Measurements from ENCODE around the gene SETD6. TPM values are rescaled to one million over a fixed set of nuclear protein-coding genes. Genes with fewer than 3 reads are reported as not detected.

The SETD6 gene
- total and polyA plus RNA-seq, 2 of the 13 experiments (the other 11 are each of a cell fraction or from before 2014, with no cell fraction given): 24.0 to 25.7 TPM

DNA sequence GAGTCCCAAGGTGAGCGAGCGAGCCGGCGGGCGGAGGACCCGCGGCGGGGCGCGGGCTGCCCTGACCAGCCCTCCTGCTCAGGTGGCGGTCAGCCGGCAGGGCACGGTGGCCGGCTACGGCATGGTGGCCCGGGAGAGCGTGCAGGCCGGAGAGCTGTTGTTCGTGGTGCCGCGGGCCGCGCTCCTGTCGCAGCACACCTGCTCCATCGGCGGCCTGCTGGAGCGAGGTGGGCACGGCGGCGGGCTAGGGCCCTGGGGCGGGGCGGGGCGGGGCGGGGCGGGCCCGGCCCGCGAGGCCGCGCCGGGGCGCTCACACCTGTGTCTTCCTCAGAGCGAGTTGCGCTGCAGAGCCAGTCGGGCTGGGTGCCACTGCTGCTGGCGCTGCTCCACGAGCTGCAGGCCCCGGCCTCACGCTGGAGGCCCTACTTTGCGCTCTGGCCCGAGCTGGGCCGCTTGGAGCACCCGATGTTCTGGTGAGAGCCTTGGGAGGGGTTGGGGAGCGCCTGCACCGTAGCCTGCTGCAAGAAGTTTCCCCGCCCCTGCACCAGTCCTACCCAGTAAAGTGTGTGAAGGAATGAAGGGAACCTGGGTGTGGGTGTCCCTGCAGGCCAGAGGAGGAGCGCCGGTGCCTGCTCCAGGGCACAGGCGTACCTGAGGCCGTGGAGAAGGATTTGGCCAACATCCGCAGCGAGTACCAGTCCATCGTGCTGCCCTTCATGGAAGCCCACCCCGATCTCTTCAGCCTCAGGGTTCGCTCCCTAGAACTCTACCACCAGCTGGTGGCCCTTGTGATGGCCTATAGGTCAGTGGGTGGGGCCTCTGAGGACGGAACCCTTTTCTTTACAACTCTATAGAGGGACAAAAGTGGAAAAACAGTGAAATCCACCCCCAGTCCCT, 802 bp downstream of the SETD6 start (continued):
- TF ChIP-seq, protein P1, sequence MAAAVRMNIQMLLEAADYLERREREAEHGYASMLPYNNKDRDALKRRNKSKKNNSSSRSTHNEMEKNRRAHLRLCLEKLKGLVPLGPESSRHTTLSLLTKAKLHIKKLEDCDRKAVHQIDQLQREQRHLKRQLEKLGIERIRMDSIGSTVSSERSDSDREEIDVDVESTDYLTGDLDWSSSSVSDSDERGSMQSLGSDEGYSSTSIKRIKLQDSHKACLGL (CRISPR knock-in tag; IDR thresholded peaks at IDR 0.05): no peak
- TF ChIP-seq, protein P2, sequence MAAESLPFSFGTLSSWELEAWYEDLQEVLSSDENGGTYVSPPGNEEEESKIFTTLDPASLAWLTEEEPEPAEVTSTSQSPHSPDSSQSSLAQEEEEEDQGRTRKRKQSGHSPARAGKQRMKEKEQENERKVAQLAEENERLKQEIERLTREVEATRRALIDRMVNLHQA (CRISPR knock-in tag; IDR thresholded peaks at IDR 0.05): no peak
- TF ChIP-seq ZNF263 (CRISPR knock-in tag; IDR thresholded peaks at IDR 0.05) (no peak), TAF1 (CRISPR knock-in tag; IDR thresholded peaks at IDR 0.05) (no peak), ZNF543 (CRISPR knock-in tag; IDR thresholded peaks at IDR 0.05) (no peak; the same call in 1 of the 2 replicates), RCOR2 (CRISPR knock-in tag; IDR thresholded peaks at IDR 0.05) (no peak), PRPF4 (IDR thresholded peaks at IDR 0.05; ENCODE audit: low read depth, low read length, poor library complexity, severe bottlenecking) (no peak), NR3C1 (CRISPR knock-in tag; IDR thresholded peaks at IDR 0.05) (no peak), BRCA1 (CRISPR knock-in tag; IDR thresholded peaks at IDR 0.05) (no peak), HCFC1 (IDR thresholded peaks at IDR 0.05; ENCODE audit: low read depth, low read length) (no peak), MED8 (CRISPR knock-in tag; IDR thresholded peaks at IDR 0.05; ENCODE audit: insufficient replicate concordance) (no peak), ZNF644 (CRISPR knock-in tag; IDR thresholded peaks at IDR 0.05; ENCODE audit: low read depth) (no peak), GPN1 (CRISPR knock-in tag; IDR thresholded peaks at IDR 0.05; ENCODE audit: borderline replicate concordance) (no peak; the same call in 1 of the 2 replicates), AKAP8 (CRISPR knock-in tag; IDR thresholded peaks at IDR 0.05) (peak; percentile 4; the same call in 1 of the 2 replicates), ZFP36 (IDR thresholded peaks at IDR 0.05; ENCODE audit: borderline replicate concordance, low read depth, low read length, partially characterized antibody) (no peak), ZNF382 (CRISPR knock-in tag; IDR thresholded peaks at IDR 0.05; ENCODE audit: borderline replicate concordance) (no peak), ZNF333 (CRISPR knock-in tag; IDR thresholded peaks at IDR 0.05; ENCODE audit: borderline replicate concordance) (no peak; the same call in 1 of the 2 replicates), KLF15 (CRISPR knock-in tag; IDR thresholded peaks at IDR 0.05; ENCODE audit: borderline replicate concordance) (no peak), ETV6 (CRISPR knock-in tag; conservative IDR thresholded peaks at IDR 0.05) (no peak; the same call in 1 of the 2 replicates)
- TF ChIP-seq, protein P3, sequence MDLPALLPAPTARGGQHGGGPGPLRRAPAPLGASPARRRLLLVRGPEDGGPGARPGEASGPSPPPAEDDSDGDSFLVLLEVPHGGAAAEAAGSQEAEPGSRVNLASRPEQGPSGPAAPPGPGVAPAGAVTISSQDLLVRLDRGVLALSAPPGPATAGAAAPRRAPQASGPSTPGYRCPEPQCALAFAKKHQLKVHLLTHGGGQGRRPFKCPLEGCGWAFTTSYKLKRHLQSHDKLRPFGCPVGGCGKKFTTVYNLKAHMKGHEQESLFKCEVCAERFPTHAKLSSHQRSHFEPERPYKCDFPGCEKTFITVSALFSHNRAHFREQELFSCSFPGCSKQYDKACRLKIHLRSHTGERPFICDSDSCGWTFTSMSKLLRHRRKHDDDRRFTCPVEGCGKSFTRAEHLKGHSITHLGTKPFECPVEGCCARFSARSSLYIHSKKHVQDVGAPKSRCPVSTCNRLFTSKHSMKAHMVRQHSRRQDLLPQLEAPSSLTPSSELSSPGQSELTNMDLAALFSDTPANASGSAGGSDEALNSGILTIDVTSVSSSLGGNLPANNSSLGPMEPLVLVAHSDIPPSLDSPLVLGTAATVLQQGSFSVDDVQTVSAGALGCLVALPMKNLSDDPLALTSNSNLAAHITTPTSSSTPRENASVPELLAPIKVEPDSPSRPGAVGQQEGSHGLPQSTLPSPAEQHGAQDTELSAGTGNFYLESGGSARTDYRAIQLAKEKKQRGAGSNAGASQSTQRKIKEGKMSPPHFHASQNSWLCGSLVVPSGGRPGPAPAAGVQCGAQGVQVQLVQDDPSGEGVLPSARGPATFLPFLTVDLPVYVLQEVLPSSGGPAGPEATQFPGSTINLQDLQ (CRISPR knock-in tag; IDR thresholded peaks at IDR 0.05): no peak
- TF ChIP-seq, protein P4, sequence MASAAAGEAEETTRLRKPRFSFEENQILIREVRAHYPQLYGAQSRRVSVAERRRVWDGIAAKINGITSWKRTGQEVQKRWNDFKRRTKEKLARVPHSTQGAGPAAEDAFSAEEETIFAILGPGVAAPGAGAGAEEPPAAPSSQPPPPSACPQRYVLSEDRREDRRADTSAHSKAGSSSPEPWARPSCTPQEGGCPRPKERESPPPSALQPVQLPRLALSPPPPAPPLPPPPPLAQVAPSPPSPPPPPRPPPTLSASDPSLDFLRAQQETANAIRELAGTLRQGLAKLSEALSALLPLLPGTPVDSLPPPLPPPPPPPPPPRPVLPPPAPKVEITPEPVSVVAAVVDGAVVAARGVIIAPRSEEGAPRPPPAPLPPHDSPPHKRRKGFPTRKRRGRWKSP (CRISPR knock-in tag; IDR thresholded peaks at IDR 0.05): no peak
- TF ChIP-seq, protein P5, sequence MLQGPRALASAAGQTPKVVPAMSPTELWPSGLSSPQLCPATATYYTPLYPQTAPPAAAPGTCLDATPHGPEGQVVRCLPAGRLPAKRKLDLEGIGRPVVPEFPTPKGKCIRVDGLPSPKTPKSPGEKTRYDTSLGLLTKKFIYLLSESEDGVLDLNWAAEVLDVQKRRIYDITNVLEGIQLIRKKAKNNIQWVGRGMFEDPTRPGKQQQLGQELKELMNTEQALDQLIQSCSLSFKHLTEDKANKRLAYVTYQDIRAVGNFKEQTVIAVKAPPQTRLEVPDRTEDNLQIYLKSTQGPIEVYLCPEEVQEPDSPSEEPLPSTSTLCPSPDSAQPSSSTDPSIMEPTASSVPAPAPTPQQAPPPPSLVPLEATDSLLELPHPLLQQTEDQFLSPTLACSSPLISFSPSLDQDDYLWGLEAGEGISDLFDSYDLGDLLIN (CRISPR knock-in tag; IDR thresholded peaks at IDR 0.05; ENCODE audit: borderline replicate concordance): 0 out of 2 replicates have a peak, but pooled peaks have one; percentile 23
- TF ChIP-seq, protein P6, sequence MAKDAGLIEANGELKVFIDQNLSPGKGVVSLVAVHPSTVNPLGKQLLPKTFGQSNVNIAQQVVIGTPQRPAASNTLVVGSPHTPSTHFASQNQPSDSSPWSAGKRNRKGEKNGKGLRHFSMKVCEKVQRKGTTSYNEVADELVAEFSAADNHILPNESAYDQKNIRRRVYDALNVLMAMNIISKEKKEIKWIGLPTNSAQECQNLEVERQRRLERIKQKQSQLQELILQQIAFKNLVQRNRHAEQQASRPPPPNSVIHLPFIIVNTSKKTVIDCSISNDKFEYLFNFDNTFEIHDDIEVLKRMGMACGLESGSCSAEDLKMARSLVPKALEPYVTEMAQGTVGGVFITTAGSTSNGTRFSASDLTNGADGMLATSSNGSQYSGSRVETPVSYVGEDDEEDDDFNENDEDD (CRISPR knock-in tag; IDR thresholded peaks at IDR 0.05; ENCODE audit: borderline replicate concordance): no peak

Measured in HepG2 (cell line).